Ishikawa (cell line): Measurements from ENCODE around the gene ZDHHC11.

Experiments
- CEBPB ChIP-seq: IDR thresholded peaks from 2 replicates; pipeline ENCODE4 v1.6.1; 2012
- CREB1 ChIP-seq: IDR thresholded peaks from 2 replicates; pipeline ENCODE4 v1.6.1; 2012; ENCODE audit warnings: low read depth
- EGR1 ChIP-seq: IDR thresholded peaks from 2 replicates; pipeline ENCODE4 v1.6.1; 2012
- EP300 ChIP-seq: IDR thresholded peaks from 2 replicates; pipeline ENCODE4 v1.6.1; 2012; ENCODE audit warnings: borderline replicate concordance
- FOXM1 ChIP-seq: IDR thresholded peaks from 2 replicates; pipeline ENCODE4 v1.6.1; 2012; ENCODE audit warnings: low read depth, borderline replicate concordance
- NFIC ChIP-seq: IDR thresholded peaks from 2 replicates; pipeline ENCODE4 v1.6.1; 2012
- RAD21 ChIP-seq: IDR thresholded peaks from 2 replicates; pipeline ENCODE4 v1.6.1; 2012; ENCODE audit warnings: low read depth
- TAF1 ChIP-seq: IDR thresholded peaks from 2 replicates; pipeline ENCODE4 v1.6.1; 2012; ENCODE audit warnings: low read depth, mild to moderate bottlenecking
- TEAD4 ChIP-seq: IDR thresholded peaks from 2 replicates; pipeline ENCODE4 v1.6.1; 2012
- YY1 ChIP-seq: IDR thresholded peaks from 2 replicates; pipeline ENCODE4 v1.6.1; 2012; ENCODE audit warnings: low read depth
- TF ChIP-seq, protein P1 (sequence below): IDR thresholded peaks from 2 replicates; pipeline ENCODE4 v1.6.1; 2012
- TF ChIP-seq, protein P2 (sequence below): IDR thresholded peaks from 2 replicates; pipeline ENCODE4 v1.6.1; 2012; ENCODE audit warnings: low read depth, mild to moderate bottlenecking

DNA sequence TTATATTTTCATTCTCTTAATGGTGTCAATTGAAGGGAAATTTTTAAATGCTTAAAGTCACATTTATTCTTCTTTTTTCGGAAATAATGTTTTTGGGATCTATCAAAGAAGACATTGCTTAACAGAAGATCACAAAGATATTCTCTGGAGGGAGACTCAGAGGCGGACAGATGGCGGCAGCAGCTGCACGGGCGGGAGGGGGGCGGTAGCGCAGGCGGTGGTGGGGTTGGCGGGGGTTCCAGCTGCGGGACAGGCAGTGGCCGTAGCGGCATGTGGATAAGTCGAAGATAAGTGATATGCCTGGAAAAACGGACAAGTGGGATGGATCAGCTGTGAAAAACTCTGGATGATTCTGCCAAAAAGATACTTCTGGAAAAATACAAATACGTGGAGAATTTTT lies 34.6 kb downstream of the ZDHHC11 start:
- TF ChIP-seq, protein P1, sequence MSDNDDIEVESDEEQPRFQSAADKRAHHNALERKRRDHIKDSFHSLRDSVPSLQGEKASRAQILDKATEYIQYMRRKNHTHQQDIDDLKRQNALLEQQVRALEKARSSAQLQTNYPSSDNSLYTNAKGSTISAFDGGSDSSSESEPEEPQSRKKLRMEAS: no peak
- no peak for TF ChIP-seq CREB1
- no peak for TF ChIP-seq YY1
- no peak for TF ChIP-seq FOXM1
- no peak for TF ChIP-seq EP300
- TF ChIP-seq, protein P2, sequence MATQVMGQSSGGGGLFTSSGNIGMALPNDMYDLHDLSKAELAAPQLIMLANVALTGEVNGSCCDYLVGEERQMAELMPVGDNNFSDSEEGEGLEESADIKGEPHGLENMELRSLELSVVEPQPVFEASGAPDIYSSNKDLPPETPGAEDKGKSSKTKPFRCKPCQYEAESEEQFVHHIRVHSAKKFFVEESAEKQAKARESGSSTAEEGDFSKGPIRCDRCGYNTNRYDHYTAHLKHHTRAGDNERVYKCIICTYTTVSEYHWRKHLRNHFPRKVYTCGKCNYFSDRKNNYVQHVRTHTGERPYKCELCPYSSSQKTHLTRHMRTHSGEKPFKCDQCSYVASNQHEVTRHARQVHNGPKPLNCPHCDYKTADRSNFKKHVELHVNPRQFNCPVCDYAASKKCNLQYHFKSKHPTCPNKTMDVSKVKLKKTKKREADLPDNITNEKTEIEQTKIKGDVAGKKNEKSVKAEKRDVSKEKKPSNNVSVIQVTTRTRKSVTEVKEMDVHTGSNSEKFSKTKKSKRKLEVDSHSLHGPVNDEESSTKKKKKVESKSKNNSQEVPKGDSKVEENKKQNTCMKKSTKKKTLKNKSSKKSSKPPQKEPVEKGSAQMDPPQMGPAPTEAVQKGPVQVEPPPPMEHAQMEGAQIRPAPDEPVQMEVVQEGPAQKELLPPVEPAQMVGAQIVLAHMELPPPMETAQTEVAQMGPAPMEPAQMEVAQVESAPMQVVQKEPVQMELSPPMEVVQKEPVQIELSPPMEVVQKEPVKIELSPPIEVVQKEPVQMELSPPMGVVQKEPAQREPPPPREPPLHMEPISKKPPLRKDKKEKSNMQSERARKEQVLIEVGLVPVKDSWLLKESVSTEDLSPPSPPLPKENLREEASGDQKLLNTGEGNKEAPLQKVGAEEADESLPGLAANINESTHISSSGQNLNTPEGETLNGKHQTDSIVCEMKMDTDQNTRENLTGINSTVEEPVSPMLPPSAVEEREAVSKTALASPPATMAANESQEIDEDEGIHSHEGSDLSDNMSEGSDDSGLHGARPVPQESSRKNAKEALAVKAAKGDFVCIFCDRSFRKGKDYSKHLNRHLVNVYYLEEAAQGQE: no peak
- TF ChIP-seq CEBPB: no peak
- TF ChIP-seq TEAD4: no peak
- no peak for TF ChIP-seq TAF1
- no peak for TF ChIP-seq NFIC
- no peak for TF ChIP-seq EGR1
- TF ChIP-seq RAD21: no peak
